SK-N-SH (cell line): Measurements from ENCODE around the gene HOXC4. TPM values are rescaled to one million over a fixed set of nuclear protein-coding genes. Genes with fewer than 3 reads are reported as not detected.

Experiments
- CTCF ChIA-PET: fragments of 300-600, 350-600 bp; formaldehyde crosslinking; extraction: SDS; loops from one replicate; lab custom pipeline; 2021; lab: Yijun Ruan, JAX
- POLR2A ChIA-PET: fragments of 350-600 bp; sonication (Branson Sonifier 250); formaldehyde crosslinking; extraction: SDS; loops from one replicate; lab custom pipeline; 2020; ENCODE audit warnings: antibody characterized with exemption, inconsistent platforms; lab: Yijun Ruan, JAX
- DNase-seq: peaks from one replicate; pipeline ENCODE4 v3.0.0; 2012
- H2AFZ ChIP-seq: fragments of 200-600 bp; sonication (generic); 2 replicates; pipeline ENCODE4 v1.8.1; 2016; ENCODE audit warnings: antibody characterized with exemption, mild to moderate bottlenecking, low read depth
- H3F3A ChIP-seq: fragments of 200-600 bp; sonication (generic); replicated peaks from 2 replicates; pipeline ENCODE3; 2016; ENCODE audit warnings: antibody characterized with exemption, mild to moderate bottlenecking; ENCODE audit not compliant: insufficient read depth
- H3K27ac ChIP-seq, 2 experiments: fragments of 200-500 bp in 1 of 2; fragments of 200-600 bp in 1 of 2; sonication (Bioruptor generic) in 1 of 2; sonication (generic), shearing (Covaris generic) in 1 of 2; 2 replicates each; pipeline versions ENCODE4 v1.5.1 to v1.6.1; 2014 to 2016; ENCODE audit warnings: low read depth in 2 of 2, inconsistent platforms in 1 of 2, low read length in 1 of 2, mild to moderate bottlenecking in 1 of 2, mixed read lengths in 1 of 2
- H3K27me3 ChIP-seq: fragments of 200-600 bp; sonication (generic), shearing (Covaris generic); 2 replicates; pipeline ENCODE4 v1.6.1; 2016; ENCODE audit warnings: mixed run types; ENCODE audit not compliant: insufficient read depth
- H3K36me3 ChIP-seq, 2 experiments: fragments of 200-500 bp in 1 of 2; fragments of 200-600 bp in 1 of 2; sonication (Bioruptor generic) in 1 of 2; sonication (generic) in 1 of 2; replicated peaks in 1 of 2; 2 replicates each; pipeline versions ENCODE3 to v1.5.1; 2014 to 2016; ENCODE audit warnings: low read length in 1 of 2, mild to moderate bottlenecking in 1 of 2; ENCODE audit not compliant: insufficient read depth in 2 of 2, control insufficient read depth in 1 of 2
- H3K4me1 ChIP-seq, 2 experiments: fragments of 200-500 bp in 1 of 2; fragments of 200-600 bp in 1 of 2; sonication (Bioruptor generic) in 1 of 2; sonication (generic), shearing (Covaris generic) in 1 of 2; 2 replicates each; pipeline versions ENCODE4 v1.5.1 to v1.6.1; 2014 to 2016; ENCODE audit warnings: low read depth in 1 of 2, low read length in 1 of 2, mixed run types in 1 of 2; ENCODE audit not compliant: insufficient read depth in 2 of 2, control insufficient read depth in 1 of 2
- H3K4me2 ChIP-seq: fragments of 200-600 bp; sonication (generic), shearing (Covaris generic); 2 replicates; pipeline ENCODE4 v1.6.1; 2017; ENCODE audit warnings: mixed run types
- H3K4me3 ChIP-seq, 2 experiments: fragments of 200-500 bp in 1 of 2; fragments of 200-600 bp in 1 of 2; sonication (Bioruptor generic) in 1 of 2; sonication (generic), shearing (Covaris generic) in 1 of 2; 2 replicates each; pipeline versions ENCODE4 v1.5.1 to v1.8.1; 2014 to 2016; ENCODE audit warnings: low read depth in 2 of 2, inconsistent platforms in 1 of 2, low read length in 1 of 2, mild to moderate bottlenecking in 1 of 2, mixed read lengths in 1 of 2, moderate library complexity in 1 of 2
- H3K79me2 ChIP-seq: fragments of 200-600 bp; sonication (generic); 2 replicates; pipeline ENCODE4 v1.8.1; 2017; ENCODE audit warnings: mild to moderate bottlenecking; ENCODE audit not compliant: insufficient read depth
- H3K9ac ChIP-seq: fragments of 200-600 bp; sonication (generic); 2 replicates; pipeline ENCODE4 v1.6.1; 2017; ENCODE audit warnings: mixed run types
- H3K9me2 ChIP-seq: fragments of 200-600 bp; sonication (generic); 2 replicates; pipeline ENCODE4 v1.6.1; 2017; ENCODE audit warnings: mixed run types
- H3K9me3 ChIP-seq: fragments of 200-600 bp; sonication (generic); 2 replicates; pipeline ENCODE4 v1.6.1; 2017; ENCODE audit warnings: mixed run types, mild to moderate bottlenecking, moderate library complexity
- H4K20me1 ChIP-seq: fragments of 200-600 bp; sonication (generic); 2 replicates; pipeline ENCODE4 v1.6.1; 2017; ENCODE audit warnings: mild to moderate bottlenecking, mixed run types; ENCODE audit not compliant: insufficient read depth
- FOXM1 ChIP-seq: IDR thresholded peaks from 2 replicates; pipeline ENCODE4 v1.4.0; 2012; ENCODE audit warnings: low read depth, mild to moderate bottlenecking
- IRF3 ChIP-seq: fragments of 150-350 bp; IDR thresholded peaks from 2 replicates; pipeline ENCODE4 v1.6.1; 2016; ENCODE audit warnings: mild to moderate bottlenecking, low read depth, low read length
- JUND ChIP-seq: IDR thresholded peaks from 2 replicates; pipeline ENCODE4 v1.4.0; 2012
- NRF1 ChIP-seq: IDR thresholded peaks from 2 replicates; pipeline ENCODE4 v1.6.1; 2012; ENCODE audit warnings: low read depth, mild to moderate bottlenecking, low read length
- PBX3 ChIP-seq: IDR thresholded peaks from 2 replicates; pipeline ENCODE4; 2012
- RAD21 ChIP-seq: IDR thresholded peaks from 2 replicates; pipeline ENCODE4 v1.6.1; 2012; ENCODE audit warnings: mild to moderate bottlenecking, low read length
- USF1 ChIP-seq: IDR thresholded peaks from 2 replicates; pipeline ENCODE4 v1.4.0; 2012; ENCODE audit warnings: low read depth, borderline replicate concordance
- USF2 ChIP-seq: fragments of 150-350 bp; IDR thresholded peaks from 2 replicates; pipeline ENCODE4 v1.6.1; 2017; ENCODE audit warnings: antibody characterized with exemption, low read length, low read depth, borderline replicate concordance
- ZBTB33 ChIP-seq: IDR thresholded peaks from 2 replicates; pipeline ENCODE4 v1.4.0; 2012; ENCODE audit warnings: low read depth, borderline replicate concordance
- WGBS: methylation state at CpG from one replicate; pipeline ENCODE4 v1.1.6; 2017; ENCODE audit warnings: low lambda C conversion rate; 5-methylcytosine and 5-hydroxymethylcytosine counted together
- polyA plus RNA-seq, 3 experiments: library from polyadenylated mRNA; depleted of rRNA; stranded (reverse); fragments of >200 nt; gene quantifications; 2 replicates each; pipeline ENCODE4 v1.2.3, GENCODE V29; 2012

The HOXC4 gene
- polyA plus RNA-seq, 1 of the 3 experiments (the other 2 are of a cell fraction), result 3.7 TPM

GRCh38 chr12:54010972-54011664 is 42.5 kb upstream of the HOXC4 start:
- Histone ChIP-seq H3K4me2 (no peak overlapping the region), H3F3A (peaks cover 8% of the 10 kb centered on the region), H3K9me2 (no peaks in the 10 kb centered on the region), H4K20me1 (no peaks in the 10 kb centered on the region), H2AFZ (no peak overlapping the region), H3K27ac (no peak overlapping the region), H3K9ac (no peak overlapping the region), H3K27me3 (no peaks in the 10 kb centered on the region), H3K36me3 (no peaks in the 10 kb centered on the region), H3K79me2 (no peaks in the 10 kb centered on the region), H3K9me3 (no peaks in the 10 kb centered on the region), H3K4me1 (peaks cover 0 to 19% of the 10 kb centered on the region in 2 experiments; a peak in 1 of 4 replicates), H3K4me3 (no peak overlapping the region)
- WGBS, result 80% methylated on average over 17 of the region's 17 CpGs
- ChIA-PET CTCF (interaction anchor here (0.6 to 24.5 kb wide), 8 partner anchors 11 to 388 kb away, joined by 3 to 568 read pairs (median 3); partner anchors contain the start of genes HOXC5, HOXC6, HOXC9 and SMUG1), POLR2A (interaction anchor here (1.1 kb wide), 1 partner anchor 185 kb away, joined by 3 read pairs; no protein-coding TSS in a partner anchor)
- DNase-seq, result no peak
- no peak for TF ChIP-seq JUND
- TF ChIP-seq IRF3, result no peak
- TF ChIP-seq NRF1, result no peak
- TF ChIP-seq ZBTB33, result no peak
- no peak for TF ChIP-seq USF1
- no peak for TF ChIP-seq PBX3
- no peak for TF ChIP-seq USF2
- no peak for TF ChIP-seq RAD21
- no peak for TF ChIP-seq FOXM1
